GM12878 (cell line): ENCODE measurements around the gene MAPKBP1. TPM values are rescaled to one million over a fixed set of nuclear protein-coding genes. Genes with fewer than 3 reads are reported as not detected.

Source experiments
- BCL11A ChIP-seq: IDR thresholded peaks from 2 replicates; pipeline ENCODE4 v1.6.1; 2011; ENCODE audit warnings: low read depth, low read length
- FOS ChIP-seq: IDR thresholded peaks from 3 replicates; pipeline ENCODE4 v1.6.1; 2011; ENCODE audit warnings: borderline replicate concordance; ENCODE audit not compliant: insufficient read length; ENCODE audit errors: extremely low read depth
- HDGF ChIP-seq: fragments of 450-650 bp; IDR thresholded peaks from 2 replicates; pipeline ENCODE4 v1.6.1; 2016; ENCODE audit warnings: antibody characterized with exemption
- JUNB ChIP-seq: IDR thresholded peaks from 2 replicates; pipeline ENCODE4 v1.6.1; 2016; ENCODE audit warnings: antibody characterized with exemption, mild to moderate bottlenecking
- MYC ChIP-seq: IDR thresholded peaks from 2 replicates; pipeline ENCODE4 v1.6.1; 2011; ENCODE audit warnings: mild to moderate bottlenecking, low read length, moderate library complexity, inconsistent platforms; ENCODE audit not compliant: insufficient read depth, insufficient replicate concordance, insufficient read length, severe bottlenecking
- NKRF ChIP-seq: fragments of 450-650 bp; conservative IDR thresholded peaks from 2 replicates; pipeline ENCODE4 v1.6.1; 2017; ENCODE audit warnings: mild to moderate bottlenecking, moderate library complexity
- RFX5 ChIP-seq: IDR thresholded peaks from 2 replicates; pipeline ENCODE4 v1.6.1; 2011; ENCODE audit warnings: low read depth, low read length, improper control_type of control experiment
- RUNX3 ChIP-seq: IDR thresholded peaks from 2 replicates; pipeline ENCODE4 v1.6.1; 2012; ENCODE audit warnings: low read length, inconsistent platforms
- SUPT20H ChIP-seq: IDR thresholded peaks from 2 replicates; pipeline ENCODE4 v1.6.1; 2011; ENCODE audit warnings: low read depth, mild to moderate bottlenecking, low read length, moderate library complexity, borderline replicate concordance; ENCODE audit not compliant: control insufficient read depth
- TCF12 ChIP-seq: IDR thresholded peaks from 2 replicates; pipeline ENCODE4 v1.6.1; 2011; ENCODE audit warnings: low read depth, mild to moderate bottlenecking, low read length
- ZBED1 ChIP-seq: IDR thresholded peaks from 2 replicates; pipeline ENCODE4 v1.6.1; 2016; ENCODE audit warnings: borderline replicate concordance
- ZBTB4 ChIP-seq: fragments of 450-650 bp; formaldehyde crosslinking; IDR thresholded peaks from 2 replicates; pipeline ENCODE4 v1.4.0; 2022; ENCODE audit warnings: mild to moderate bottlenecking, moderate library complexity
- polyA plus RNA-seq, 11 experiments: library from polyadenylated mRNA; depleted of rRNA in 4 of 11; unstranded in 6 of 11; stranded (reverse) in 5 of 11; fragments of >200 nt; fragmentation: Nextera tagmentation in 4 of 11; fragmentation: Illumina TruSeq in 1 of 11; extraction: Ambion mirVana in 4 of 11; extraction: Trizol in 1 of 11; gene quantifications; 1 replicate in 1 of 11; 2 replicates in 10 of 11; pipeline versions ENCODE4 v1.2.1 to v1.2.3, GENCODE V29; 2011 to 2016; ENCODE audit warnings: inconsistent platforms in 2 of 11, missing spikeins in 2 of 11, low read depth in 1 of 11
- total RNA-seq, 4 experiments: library from RNA; depleted of rRNA in 3 of 4; stranded (reverse); fragments of >200 nt in 3 of 4; fragmentation: Illumina TruSeq in 1 of 4; extraction: Trizol in 1 of 4; gene quantifications; 2 replicates each; pipeline versions ENCODE4 v1.2.1 to v1.2.3, GENCODE V29; 2013 to 2021
- TF ChIP-seq, protein P1 (sequence below): IDR thresholded peaks from 2 replicates; pipeline ENCODE4 v1.6.1; 2011; ENCODE audit warnings: borderline replicate concordance, low read depth, mild to moderate bottlenecking, moderate library complexity, low read length; ENCODE audit not compliant: insufficient read depth, poor library complexity, severe bottlenecking
- TF ChIP-seq, protein P2 (sequence below): fragments of 450-650 bp; IDR thresholded peaks from 2 replicates; pipeline ENCODE4 v1.6.1; 2017; ENCODE audit warnings: mild to moderate bottlenecking
- TF ChIP-seq, protein P3 (sequence below): IDR thresholded peaks from 2 replicates; pipeline ENCODE4 v1.6.1; 2011; ENCODE audit warnings: low read depth, low read length, improper control_type of control experiment, borderline replicate concordance

MAPKBP1 gene
- total and polyA plus RNA-seq, 10 of the 15 experiments (the other 5 are each of a cell fraction or from before 2014, with no cell fraction given): 0.44 to 19.0 (median 7.3) TPM

DNA sequence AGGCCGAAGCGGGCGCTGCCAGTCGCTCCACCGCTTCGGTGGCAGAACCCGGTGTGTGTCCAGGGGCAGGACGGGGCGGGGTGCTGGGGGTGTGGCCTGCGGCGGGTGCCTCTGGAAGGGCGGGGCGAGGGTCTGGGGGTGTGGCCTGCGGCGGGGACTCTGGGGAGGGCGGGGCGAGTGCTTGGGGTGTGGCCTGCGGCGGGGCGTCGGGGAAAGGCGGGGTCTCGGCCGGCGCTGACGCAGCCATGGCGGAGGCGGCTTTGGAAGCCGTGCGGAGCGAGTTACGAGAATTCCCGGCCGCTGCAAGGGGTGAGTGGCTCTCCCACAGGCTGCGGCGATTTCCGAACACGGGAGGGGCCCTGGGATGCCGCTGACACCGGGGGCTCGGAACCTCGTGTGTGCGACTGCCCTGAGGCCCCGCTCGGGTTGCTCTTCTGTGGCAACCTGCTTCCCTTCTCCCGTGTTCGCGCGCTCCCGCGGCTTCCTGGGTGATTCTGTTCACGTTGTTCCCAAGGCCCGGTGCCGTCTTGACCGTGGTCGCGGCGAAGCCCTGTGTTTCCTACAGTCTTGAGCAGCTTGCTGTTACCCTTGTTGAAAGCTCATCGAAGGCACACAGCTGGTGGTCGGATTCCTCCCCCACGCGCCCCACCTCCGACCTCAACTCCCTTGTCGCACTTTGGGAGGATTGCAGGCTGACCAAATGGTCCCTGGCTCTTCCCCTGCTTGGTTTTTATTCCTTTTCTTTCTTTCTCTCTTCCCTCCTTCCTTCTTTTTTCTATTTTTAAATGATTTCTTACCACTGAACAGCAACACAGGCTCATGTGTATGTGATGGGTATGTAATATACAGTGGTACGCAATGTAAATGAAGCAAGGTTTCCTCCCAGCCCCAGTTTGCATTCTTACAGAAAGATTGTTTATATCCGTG, 53.9 kb downstream of the MAPKBP1 start, which contains the start of gene JMJD7 (continued):
- TF ChIP-seq SUPT20H (no peak), FOS (no peak), NKRF (peak; percentile 68), JUNB (no peak), ZBTB4 (no peak), ZBED1 (no peak), RFX5 (no peak), BCL11A (no peak), TCF12 (no peak), RUNX3 (no peak), MYC (no peak), HDGF (no peak)
- TF ChIP-seq, protein P1, sequence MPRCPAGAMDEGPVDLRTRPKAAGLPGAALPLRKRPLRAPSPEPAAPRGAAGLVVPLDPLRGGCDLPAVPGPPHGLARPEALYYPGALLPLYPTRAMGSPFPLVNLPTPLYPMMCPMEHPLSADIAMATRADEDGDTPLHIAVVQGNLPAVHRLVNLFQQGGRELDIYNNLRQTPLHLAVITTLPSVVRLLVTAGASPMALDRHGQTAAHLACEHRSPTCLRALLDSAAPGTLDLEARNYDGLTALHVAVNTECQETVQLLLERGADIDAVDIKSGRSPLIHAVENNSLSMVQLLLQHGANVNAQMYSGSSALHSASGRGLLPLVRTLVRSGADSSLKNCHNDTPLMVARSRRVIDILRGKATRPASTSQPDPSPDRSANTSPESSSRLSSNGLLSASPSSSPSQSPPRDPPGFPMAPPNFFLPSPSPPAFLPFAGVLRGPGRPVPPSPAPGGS: peak; percentile 85
- TF ChIP-seq, protein P2, sequence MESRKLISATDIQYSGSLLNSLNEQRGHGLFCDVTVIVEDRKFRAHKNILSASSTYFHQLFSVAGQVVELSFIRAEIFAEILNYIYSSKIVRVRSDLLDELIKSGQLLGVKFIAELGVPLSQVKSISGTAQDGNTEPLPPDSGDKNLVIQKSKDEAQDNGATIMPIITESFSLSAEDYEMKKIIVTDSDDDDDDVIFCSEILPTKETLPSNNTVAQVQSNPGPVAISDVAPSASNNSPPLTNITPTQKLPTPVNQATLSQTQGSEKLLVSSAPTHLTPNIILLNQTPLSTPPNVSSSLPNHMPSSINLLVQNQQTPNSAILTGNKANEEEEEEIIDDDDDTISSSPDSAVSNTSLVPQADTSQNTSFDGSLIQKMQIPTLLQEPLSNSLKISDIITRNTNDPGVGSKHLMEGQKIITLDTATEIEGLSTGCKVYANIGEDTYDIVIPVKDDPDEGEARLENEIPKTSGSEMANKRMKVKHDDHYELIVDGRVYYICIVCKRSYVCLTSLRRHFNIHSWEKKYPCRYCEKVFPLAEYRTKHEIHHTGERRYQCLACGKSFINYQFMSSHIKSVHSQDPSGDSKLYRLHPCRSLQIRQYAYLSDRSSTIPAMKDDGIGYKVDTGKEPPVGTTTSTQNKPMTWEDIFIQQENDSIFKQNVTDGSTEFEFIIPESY: no peak
- TF ChIP-seq, protein P3, sequence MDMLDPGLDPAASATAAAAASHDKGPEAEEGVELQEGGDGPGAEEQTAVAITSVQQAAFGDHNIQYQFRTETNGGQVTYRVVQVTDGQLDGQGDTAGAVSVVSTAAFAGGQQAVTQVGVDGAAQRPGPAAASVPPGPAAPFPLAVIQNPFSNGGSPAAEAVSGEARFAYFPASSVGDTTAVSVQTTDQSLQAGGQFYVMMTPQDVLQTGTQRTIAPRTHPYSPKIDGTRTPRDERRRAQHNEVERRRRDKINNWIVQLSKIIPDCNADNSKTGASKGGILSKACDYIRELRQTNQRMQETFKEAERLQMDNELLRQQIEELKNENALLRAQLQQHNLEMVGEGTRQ: no peak
